H1 (cell line): ENCODE measurements around the gene WBP1L. TPM values are rescaled to one million over a fixed set of nuclear protein-coding genes. Genes with fewer than 3 reads are reported as not detected.

Source experiments
- CTCF ChIA-PET: fragments of 300-600 bp; sonication (Branson Sonifier 250); formaldehyde crosslinking; loops from one replicate; lab custom pipeline; 2021; ENCODE audit not compliant: partially characterized antibody; lab: Charles Lee
- POLR2A ChIA-PET: fragments of 300-600 bp; sonication (Branson Sonifier 250); formaldehyde crosslinking; loops from one replicate; lab custom pipeline; 2021; ENCODE audit warnings: inconsistent platforms; ENCODE audit not compliant: partially characterized antibody; lab: Charles Lee
- DNase-seq, 2 experiments: peaks; one replicate each; pipeline versions ENCODE4 v3.0.0 to v3.0.0-alpha.2; 2010 to 2022; ENCODE audit warnings: low spot score in 2 of 2, low read depth in 1 of 2, mixed read lengths in 1 of 2
- FAIRE-seq: peaks from 2 replicates; lab custom pipeline; 2011; peaks lifted over from hg19 to GRCh38; lab: Jason Lieb, UNC
- H2AFZ ChIP-seq: 2 replicates; pipeline ENCODE4 v1.8.1; 2012; ENCODE audit warnings: low read length, inconsistent platforms
- H2AK5ac ChIP-seq: 2 replicates; pipeline ENCODE4 v1.6.1; 2013; ENCODE audit warnings: low read depth, low read length
- H2BK120ac ChIP-seq: replicated peaks from 2 replicates; pipeline ENCODE3; 2013; ENCODE audit warnings: low read depth, low read length, inconsistent platforms
- H2BK12ac ChIP-seq: 2 replicates; pipeline ENCODE4 v1.6.1; 2013; ENCODE audit warnings: low read depth, low read length
- H2BK15ac ChIP-seq: 2 replicates; pipeline ENCODE4 v1.6.1; 2013; ENCODE audit warnings: low read length
- H2BK20ac ChIP-seq: 2 replicates; pipeline ENCODE4 v1.6.1; 2013; ENCODE audit warnings: low read length
- H2BK5ac ChIP-seq: 2 replicates; pipeline ENCODE4 v1.6.1; 2013; ENCODE audit warnings: low read depth, low read length
- H3K14ac ChIP-seq: 2 replicates; pipeline ENCODE4 v1.6.1; 2013; ENCODE audit warnings: inconsistent platforms; ENCODE audit not compliant: insufficient read length
- H3K18ac ChIP-seq: 2 replicates; pipeline ENCODE4 v1.6.1; 2013; ENCODE audit warnings: low read length; ENCODE audit errors: extremely low read depth
- H3K23ac ChIP-seq: 2 replicates; pipeline ENCODE4 v1.6.1; 2013; ENCODE audit warnings: inconsistent platforms; ENCODE audit not compliant: insufficient read length
- H3K23me2 ChIP-seq: 2 replicates; pipeline ENCODE4 v1.6.1; 2013; ENCODE audit warnings: low read depth, low read length
- H3K27ac ChIP-seq: 2 replicates; pipeline ENCODE4 v1.6.1; 2011; ENCODE audit warnings: low read depth, low read length, inconsistent platforms
- H3K27me3 ChIP-seq, 4 experiments: replicated peaks in 1 of 4; 1 replicate in 1 of 4; 2 replicates in 3 of 4; pipeline versions ENCODE4 v1.6.1 to v1.8.1; 2011 to 2013; ENCODE audit warnings: low read length in 3 of 4, mild to moderate bottlenecking in 3 of 4, inconsistent platforms in 2 of 4, mixed read lengths in 2 of 4, moderate library complexity in 1 of 4; ENCODE audit not compliant: control insufficient read depth in 3 of 4, insufficient read depth in 3 of 4; ENCODE audit errors: extremely low read depth in 1 of 4
- H3K36me3 ChIP-seq, 4 experiments: 2 replicates each; pipeline versions ENCODE4 v1.6.1 to v1.8.1; 2011 to 2013; ENCODE audit warnings: mild to moderate bottlenecking in 4 of 4, low read length in 3 of 4, moderate library complexity in 2 of 4, control low read depth in 1 of 4, inconsistent platforms in 1 of 4; ENCODE audit not compliant: insufficient read depth in 4 of 4, control insufficient read depth in 2 of 4
- H3K4ac ChIP-seq: replicated peaks from 2 replicates; pipeline ENCODE3; 2013; ENCODE audit warnings: low read length, low read depth, mixed read lengths, inconsistent platforms; ENCODE audit not compliant: insufficient read length
- H3K4me1 ChIP-seq, 4 experiments: replicated peaks in 1 of 4; 1 replicate in 1 of 4; 2 replicates in 3 of 4; pipeline versions ENCODE4 v1.6.1 to v1.8.1; 2011 to 2013; ENCODE audit warnings: low read length in 3 of 4, inconsistent platforms in 2 of 4, mixed read lengths in 1 of 4; ENCODE audit not compliant: insufficient read depth in 4 of 4, control insufficient read depth in 3 of 4
- H3K4me2 ChIP-seq, 2 experiments: 2 replicates each; pipeline versions ENCODE4 v1.6.1 to v1.8.1; 2011 to 2013; ENCODE audit warnings: low read depth in 2 of 2, low read length in 2 of 2, control low read depth in 1 of 2, inconsistent platforms in 1 of 2, mild to moderate bottlenecking in 1 of 2; ENCODE audit not compliant: insufficient read depth in 1 of 2
- H3K4me3 ChIP-seq, 4 experiments: fragments of 200-600, 300-600 bp in 1 of 4; sonication (generic), shearing (Covaris generic), sonication (Bioruptor Twin) in 1 of 4; 2 replicates each; pipeline versions ENCODE4 v1.5.1 to v1.8.1; 2011 to 2016; ENCODE audit warnings: low read length in 4 of 4, low read depth in 3 of 4, control low read depth in 2 of 4, inconsistent platforms in 2 of 4, mild to moderate bottlenecking in 2 of 4, mixed read lengths in 1 of 4, moderate library complexity in 1 of 4; ENCODE audit not compliant: insufficient read depth in 2 of 4; ENCODE audit errors: extremely low read depth in 1 of 4
- H3K56ac ChIP-seq: replicated peaks from 2 replicates; pipeline ENCODE3; 2013; ENCODE audit warnings: low read depth, mild to moderate bottlenecking, mixed read lengths, low read length, inconsistent platforms; ENCODE audit not compliant: insufficient read length
- H3K79me1 ChIP-seq: 2 replicates; pipeline ENCODE4 v1.6.1; 2013; ENCODE audit warnings: low read depth, low read length, control low read depth
- H3K79me2 ChIP-seq, 2 experiments: 2 replicates each; pipeline versions ENCODE4 v1.6.1 to v1.8.1; 2012 to 2013; ENCODE audit warnings: low read length in 2 of 2, mild to moderate bottlenecking in 2 of 2, inconsistent platforms in 1 of 2; ENCODE audit not compliant: insufficient read depth in 2 of 2, control insufficient read depth in 1 of 2
- H3K9ac ChIP-seq, 4 experiments: replicated peaks in 1 of 4; 1 replicate in 1 of 4; 2 replicates in 3 of 4; pipeline versions ENCODE4 v1.6.1 to v1.8.1; 2011 to 2013; ENCODE audit warnings: low read depth in 3 of 4, low read length in 3 of 4, control low read depth in 2 of 4, mild to moderate bottlenecking in 2 of 4, moderate library complexity in 2 of 4, inconsistent platforms in 1 of 4; ENCODE audit errors: extremely low read depth in 1 of 4
- H3K9me3 ChIP-seq, 2 experiments: 2 replicates each; pipeline versions ENCODE4 v1.6.1 to v1.8.1; 2012 to 2013; ENCODE audit warnings: mild to moderate bottlenecking in 2 of 2, moderate library complexity in 2 of 2, control low read depth in 1 of 2, inconsistent platforms in 1 of 2, low read depth in 1 of 2, low read length in 1 of 2, mixed read lengths in 1 of 2; ENCODE audit not compliant: insufficient read depth in 2 of 2
- H4K20me1 ChIP-seq, 2 experiments: replicated peaks in 1 of 2; 2 replicates each; pipeline versions ENCODE3 to v1.8.1; 2011 to 2013; ENCODE audit warnings: inconsistent platforms in 2 of 2, low read length in 2 of 2, mild to moderate bottlenecking in 1 of 2; ENCODE audit not compliant: insufficient read depth in 2 of 2, control insufficient read depth in 1 of 2
- H4K5ac ChIP-seq: 2 replicates; pipeline ENCODE4 v1.6.1; 2013; ENCODE audit warnings: low read length, low read depth, mixed read lengths, inconsistent platforms; ENCODE audit not compliant: insufficient read length
- H4K8ac ChIP-seq: 2 replicates; pipeline ENCODE4 v1.8.0; 2013; ENCODE audit warnings: mild to moderate bottlenecking, moderate library complexity, low read length, inconsistent platforms; ENCODE audit not compliant: insufficient read depth; ENCODE audit errors: extremely low read depth
- H4K91ac ChIP-seq: replicated peaks from 2 replicates; pipeline ENCODE3; 2013; ENCODE audit warnings: low read length, mixed read lengths, inconsistent platforms; ENCODE audit not compliant: insufficient read length
- CBX8 ChIP-seq: fragments of 300-800, 300-1000 bp; sonication (generic); IDR thresholded peaks from 2 replicates; pipeline ENCODE4 v1.7.1; 2016; ENCODE audit warnings: low read depth, low read length, borderline replicate concordance
- CEBPB ChIP-seq: IDR thresholded peaks from 2 replicates; pipeline ENCODE4 v1.6.1; 2012; ENCODE audit warnings: low read depth, low read length
- EGR1 ChIP-seq: IDR thresholded peaks from 2 replicates; pipeline ENCODE4 v1.6.1; 2011; ENCODE audit warnings: low read depth, low read length, borderline replicate concordance
- FOSL1 ChIP-seq: IDR thresholded peaks from 2 replicates; pipeline ENCODE4 v1.6.1; 2011; ENCODE audit warnings: mild to moderate bottlenecking, low read depth, low read length, moderate library complexity; ENCODE audit not compliant: insufficient read depth
- HDAC2 ChIP-seq, 2 experiments: fragments of 300-600 bp in 1 of 2; sonication (generic) in 1 of 2; IDR thresholded peaks; 2 replicates each; pipeline ENCODE4 v1.6.1; 2011 to 2012; ENCODE audit warnings: low read depth in 2 of 2, low read length in 2 of 2, mild to moderate bottlenecking in 2 of 2, moderate library complexity in 2 of 2, borderline replicate concordance in 1 of 2, inconsistent platforms in 1 of 2
- HDAC6 ChIP-seq: IDR thresholded peaks from one replicate; pipeline ENCODE4 v1.7.1; 2012; ENCODE audit warnings: low read depth, mild to moderate bottlenecking, inconsistent platforms, low read length, moderate library complexity
- JUND ChIP-seq: IDR thresholded peaks from 2 replicates; pipeline ENCODE4 v1.6.1; 2011; ENCODE audit warnings: mild to moderate bottlenecking, improper control_type of control experiment, low read length
- RAD21 ChIP-seq, 2 experiments: IDR thresholded peaks in 1 of 2; conservative IDR thresholded peaks in 1 of 2; 2 replicates each; pipeline ENCODE4 v1.6.1; 2011; ENCODE audit warnings: low read depth in 2 of 2, low read length in 2 of 2, improper control_type of control experiment in 1 of 2, inconsistent platforms in 1 of 2, mild to moderate bottlenecking in 1 of 2, moderate library complexity in 1 of 2
- SAP30 ChIP-seq: fragments of 300-600 bp; sonication (generic); IDR thresholded peaks from 2 replicates; pipeline ENCODE4 v1.7.1; 2012; ENCODE audit warnings: low read length, moderate library complexity, mild to moderate bottlenecking, inconsistent platforms; ENCODE audit not compliant: insufficient read depth, insufficient replicate concordance
- SIRT6 ChIP-seq: IDR thresholded peaks from one replicate; pipeline ENCODE4 v1.7.1; 2012; ENCODE audit warnings: low read length, inconsistent platforms
- SIX5 ChIP-seq: IDR thresholded peaks from 2 replicates; pipeline ENCODE4 v1.6.1; 2011; ENCODE audit warnings: mild to moderate bottlenecking, low read depth, low read length
- SP4 ChIP-seq: IDR thresholded peaks from 2 replicates; pipeline ENCODE4 v1.6.1; 2012; ENCODE audit warnings: low read length, inconsistent platforms
- ZNF274 ChIP-seq: IDR thresholded peaks from 2 replicates; pipeline ENCODE4 v1.7.0; 2012; ENCODE audit warnings: low read length, borderline replicate concordance; ENCODE audit errors: extremely low read depth
- WGBS, 2 experiments: shearing (Covaris generic) in 1 of 2; methylation state at CpG; one replicate each; pipeline versions ENCODE4 v1.1.6 to v1.1.7; 2013 to 2015; ENCODE audit warnings: low lambda C conversion rate in 2 of 2, mixed read lengths in 2 of 2, inconsistent platforms in 1 of 2, low coverage in 1 of 2, missing lambda C conversion rate in 1 of 2; ENCODE audit not compliant: insufficient replicate concordance in 2 of 2, insufficient coverage in 1 of 2, insufficient read length in 1 of 2; ENCODE audit errors: extremely low coverage in 1 of 2, missing lambda C conversion rate in 1 of 2; 5-methylcytosine and 5-hydroxymethylcytosine counted together
- polyA plus RNA-seq, 7 experiments: library from polyadenylated mRNA; depleted of rRNA in 3 of 7; stranded (reverse) in 5 of 7; unstranded in 2 of 7; fragments of >200 nt in 5 of 7; fragments of 200-250 nt in 2 of 7; gene quantifications; 1 replicate in 5 of 7; 2 replicates in 1 of 7; 4 replicates in 1 of 7; pipeline versions ENCODE4 v1.2.1 to v1.2.3, GENCODE V29; 2011 to 2013; ENCODE audit warnings: missing spikeins in 2 of 7, mixed read lengths in 2 of 7
- total RNA-seq: library from RNA; stranded (reverse); fragmentation: NEBNext Ultra II Directional; extraction: Animal tissue kit (Norgen Biotek cat#: 25700); gene quantifications from 2 replicates; pipeline ENCODE4 v1.2.1, GENCODE V29; 2021

The WBP1L gene
- total and polyA plus RNA-seq, 2 of the 8 experiments (the other 6 are each of a cell fraction or from before 2014, with no cell fraction given) = 26.6 to 29.9 TPM

- Histone ChIP-seq H3K27me3 (no peaks in the 10 kb centered on the region), H3K27ac (no peak overlapping the region), H3K36me3 (no peaks in the 10 kb centered on the region), H3K14ac (no peak overlapping the region), H4K20me1 (no peaks in the 10 kb centered on the region), H3K4me1 (no peaks in the 10 kb centered on the region), H3K56ac (no peak overlapping the region), H2AFZ (no peak overlapping the region), H3K79me1 (no peaks in the 10 kb centered on the region; the same call in 1 of the 2 replicates), H2BK20ac (no peak overlapping the region), H3K23ac (no peak overlapping the region), H3K23me2 (no peaks in the 10 kb centered on the region), H2BK5ac (no peak overlapping the region), H2BK120ac (no peak overlapping the region), H4K5ac (no peak overlapping the region), H2AK5ac (no peak overlapping the region), H3K4me3 (no peak overlapping the region), H3K4me2 (no peak overlapping the region), H3K79me2 (no peaks in the 10 kb centered on the region), H3K18ac (no peak overlapping the region), H3K4ac (no peak overlapping the region), H4K8ac (no peak overlapping the region), H4K91ac (no peak overlapping the region), H3K9ac (no peak overlapping the region), H2BK15ac (no peak overlapping the region), H3K9me3 (no peaks in the 10 kb centered on the region), H2BK12ac (no peak overlapping the region)
- 92% methylated on average over 9 of the region's 9 CpGs; no CpG with 5 or more reads in 1 of the 2 experiments for WGBS, 2 experiments
- FAIRE-seq (no peak), DNase-seq (no peak)
- ChIA-PET CTCF (interaction anchor here (0.6 to 5.9 kb wide), 2 partner anchors 14 to 51 kb away, joined by 3 to 42 read pairs; no protein-coding TSS in a partner anchor), POLR2A (no interaction called here)
- no peak for TF ChIP-seq SIRT6
- no peak for TF ChIP-seq JUND
- no peak for TF ChIP-seq FOSL1
- no peak for TF ChIP-seq SP4
- TF ChIP-seq SIX5 = no peak
- TF ChIP-seq CBX8 = no peak
- no peak for TF ChIP-seq EGR1
- TF ChIP-seq HDAC6 = no peak
- TF ChIP-seq SAP30 = no peak
- TF ChIP-seq CEBPB = no peak
- TF ChIP-seq HDAC2 (IDR thresholded peaks at IDR 0.05; ENCODE audit: borderline replicate concordance in 1 of 2, low read depth in 2 of 2, low read length in 2 of 2) = no peak
- no peak for TF ChIP-seq ZNF274
- TF ChIP-seq RAD21 (IDR thresholded peaks at IDR 0.05 in 1 of 2, conservative IDR thresholded peaks at IDR 0.05 in 1 of 2; ENCODE audit: low read depth in 2 of 2, low read length in 2 of 2) = no peak
Observed at GRCh38 chr10:102767428-102768160, 23.8 kb downstream of the WBP1L start.
